ENCODE measurements around the gene MEF2A. TPM values are rescaled to one million over a fixed set of nuclear protein-coding genes. Genes with fewer than 3 reads are reported as not detected.

The MEF2A gene
- total RNA-seq, 1 experiment from 2014 or later: 30.7 TPM

DNA sequence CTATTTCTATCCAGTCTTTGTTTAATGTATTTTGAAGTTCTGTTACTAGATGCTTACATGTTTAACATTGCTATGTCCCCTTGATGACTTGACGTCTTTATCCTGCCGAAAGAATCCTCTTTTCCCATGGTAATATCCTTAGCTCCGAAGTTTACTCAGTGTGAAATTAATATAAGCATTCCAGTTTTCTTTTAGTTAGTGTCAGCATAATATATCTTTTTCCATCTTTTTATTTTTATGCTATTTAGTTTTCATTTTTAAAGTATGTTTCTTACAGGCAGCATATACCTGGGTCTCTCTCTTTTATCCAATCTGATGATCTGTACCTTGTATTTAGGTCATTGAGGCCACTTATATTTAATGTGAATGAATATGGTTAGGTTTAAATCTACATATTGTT lies 39.1 kb upstream of the MEF2A start:
- Mint-ChIP-seq H3K4me1 (no peaks in the 10 kb centered on the region), H3K36me3 (no peaks in the 10 kb centered on the region), H3K27me3 (ENCODE audit: low read depth) (no peaks in the 10 kb centered on the region), H3K27ac (no peak overlapping the region), H3K4me3 (no peak overlapping the region), H3K9me3 (no peaks in the 10 kb centered on the region)
- ChIA-PET CTCF (no interaction called here), POLR2A (no interaction called here)
- ATAC-seq (no peak), DNase-seq (ENCODE audit: low spot score) (no peak)
- TF ChIP-seq HMGXB4 (CRISPR knock-in tag; IDR thresholded peaks at IDR 0.05): no peak
- no peak for TF ChIP-seq OVOL2 (CRISPR knock-in tag; IDR thresholded peaks at IDR 0.05; ENCODE audit: borderline replicate concordance)
- no peak for TF ChIP-seq CBFB (CRISPR knock-in tag; IDR thresholded peaks at IDR 0.05; ENCODE audit: low read depth)
- no peak for TF ChIP-seq TEAD1 (CRISPR knock-in tag; IDR thresholded peaks at IDR 0.05)
- TF ChIP-seq ZNF219 (CRISPR knock-in tag; IDR thresholded peaks at IDR 0.05; ENCODE audit: borderline replicate concordance): no peak
- no peak for TF ChIP-seq SMAD4 (CRISPR knock-in tag; IDR thresholded peaks at IDR 0.05)
- TF ChIP-seq, protein P1, sequence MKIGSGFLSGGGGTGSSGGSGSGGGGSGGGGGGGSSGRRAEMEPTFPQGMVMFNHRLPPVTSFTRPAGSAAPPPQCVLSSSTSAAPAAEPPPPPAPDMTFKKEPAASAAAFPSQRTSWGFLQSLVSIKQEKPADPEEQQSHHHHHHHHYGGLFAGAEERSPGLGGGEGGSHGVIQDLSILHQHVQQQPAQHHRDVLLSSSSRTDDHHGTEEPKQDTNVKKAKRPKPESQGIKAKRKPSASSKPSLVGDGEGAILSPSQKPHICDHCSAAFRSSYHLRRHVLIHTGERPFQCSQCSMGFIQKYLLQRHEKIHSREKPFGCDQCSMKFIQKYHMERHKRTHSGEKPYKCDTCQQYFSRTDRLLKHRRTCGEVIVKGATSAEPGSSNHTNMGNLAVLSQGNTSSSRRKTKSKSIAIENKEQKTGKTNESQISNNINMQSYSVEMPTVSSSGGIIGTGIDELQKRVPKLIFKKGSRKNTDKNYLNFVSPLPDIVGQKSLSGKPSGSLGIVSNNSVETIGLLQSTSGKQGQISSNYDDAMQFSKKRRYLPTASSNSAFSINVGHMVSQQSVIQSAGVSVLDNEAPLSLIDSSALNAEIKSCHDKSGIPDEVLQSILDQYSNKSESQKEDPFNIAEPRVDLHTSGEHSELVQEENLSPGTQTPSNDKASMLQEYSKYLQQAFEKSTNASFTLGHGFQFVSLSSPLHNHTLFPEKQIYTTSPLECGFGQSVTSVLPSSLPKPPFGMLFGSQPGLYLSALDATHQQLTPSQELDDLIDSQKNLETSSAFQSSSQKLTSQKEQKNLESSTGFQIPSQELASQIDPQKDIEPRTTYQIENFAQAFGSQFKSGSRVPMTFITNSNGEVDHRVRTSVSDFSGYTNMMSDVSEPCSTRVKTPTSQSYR (CRISPR knock-in tag; IDR thresholded peaks at IDR 0.05): no peak
- TF ChIP-seq, protein P2, sequence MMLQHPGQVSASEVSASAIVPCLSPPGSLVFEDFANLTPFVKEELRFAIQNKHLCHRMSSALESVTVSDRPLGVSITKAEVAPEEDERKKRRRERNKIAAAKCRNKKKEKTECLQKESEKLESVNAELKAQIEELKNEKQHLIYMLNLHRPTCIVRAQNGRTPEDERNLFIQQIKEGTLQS (CRISPR knock-in tag; conservative IDR thresholded peaks at IDR 0.05): no peak
- no peak for TF ChIP-seq ETV6 (CRISPR knock-in tag; IDR thresholded peaks at IDR 0.05)
- TF ChIP-seq, protein P3, sequence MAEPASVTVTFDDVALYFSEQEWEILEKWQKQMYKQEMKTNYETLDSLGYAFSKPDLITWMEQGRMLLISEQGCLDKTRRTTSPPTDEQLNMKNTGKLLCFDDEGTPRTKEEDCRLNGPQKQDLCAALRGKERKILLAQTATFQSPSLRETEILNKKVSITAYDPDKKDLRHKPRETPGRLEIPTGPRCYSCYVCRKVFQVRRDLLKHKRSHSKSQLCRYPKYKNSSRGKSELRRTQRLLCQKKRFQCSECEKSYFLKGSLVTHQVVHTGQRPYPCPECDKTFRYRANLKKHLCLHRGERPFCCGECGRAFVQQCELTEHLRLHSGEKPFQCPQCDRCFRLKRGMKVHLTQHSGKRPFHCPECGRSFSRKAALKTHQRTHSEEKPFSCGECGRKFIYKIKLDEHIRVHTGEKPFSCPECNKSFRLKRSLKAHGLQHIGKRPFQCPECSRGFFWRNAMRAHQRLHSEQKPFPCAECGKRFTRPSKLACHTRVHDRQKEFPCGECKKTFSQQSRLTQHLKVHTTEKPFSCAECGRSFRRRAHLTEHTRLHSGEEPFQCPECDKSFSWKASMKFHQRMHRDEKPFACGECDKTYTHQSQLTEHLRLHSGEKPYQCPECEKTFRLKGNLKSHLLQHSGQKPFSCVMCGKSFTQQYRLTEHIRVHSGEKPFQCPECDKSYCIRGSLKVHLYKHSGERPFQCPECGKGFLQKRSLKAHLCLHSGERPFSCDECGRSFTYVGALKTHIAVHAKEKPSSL (CRISPR knock-in tag; conservative IDR thresholded peaks at IDR 0.05): no peak
- no peak for TF ChIP-seq FOXP1 (CRISPR knock-in tag; IDR thresholded peaks at IDR 0.05; ENCODE audit: borderline replicate concordance)
- no peak for TF ChIP-seq CDX4 (CRISPR knock-in tag; IDR thresholded peaks at IDR 0.05; ENCODE audit: borderline replicate concordance)
- TF ChIP-seq IRF2 (CRISPR knock-in tag; IDR thresholded peaks at IDR 0.05; ENCODE audit: borderline replicate concordance, low read depth): no peak
- TF ChIP-seq, protein P4, sequence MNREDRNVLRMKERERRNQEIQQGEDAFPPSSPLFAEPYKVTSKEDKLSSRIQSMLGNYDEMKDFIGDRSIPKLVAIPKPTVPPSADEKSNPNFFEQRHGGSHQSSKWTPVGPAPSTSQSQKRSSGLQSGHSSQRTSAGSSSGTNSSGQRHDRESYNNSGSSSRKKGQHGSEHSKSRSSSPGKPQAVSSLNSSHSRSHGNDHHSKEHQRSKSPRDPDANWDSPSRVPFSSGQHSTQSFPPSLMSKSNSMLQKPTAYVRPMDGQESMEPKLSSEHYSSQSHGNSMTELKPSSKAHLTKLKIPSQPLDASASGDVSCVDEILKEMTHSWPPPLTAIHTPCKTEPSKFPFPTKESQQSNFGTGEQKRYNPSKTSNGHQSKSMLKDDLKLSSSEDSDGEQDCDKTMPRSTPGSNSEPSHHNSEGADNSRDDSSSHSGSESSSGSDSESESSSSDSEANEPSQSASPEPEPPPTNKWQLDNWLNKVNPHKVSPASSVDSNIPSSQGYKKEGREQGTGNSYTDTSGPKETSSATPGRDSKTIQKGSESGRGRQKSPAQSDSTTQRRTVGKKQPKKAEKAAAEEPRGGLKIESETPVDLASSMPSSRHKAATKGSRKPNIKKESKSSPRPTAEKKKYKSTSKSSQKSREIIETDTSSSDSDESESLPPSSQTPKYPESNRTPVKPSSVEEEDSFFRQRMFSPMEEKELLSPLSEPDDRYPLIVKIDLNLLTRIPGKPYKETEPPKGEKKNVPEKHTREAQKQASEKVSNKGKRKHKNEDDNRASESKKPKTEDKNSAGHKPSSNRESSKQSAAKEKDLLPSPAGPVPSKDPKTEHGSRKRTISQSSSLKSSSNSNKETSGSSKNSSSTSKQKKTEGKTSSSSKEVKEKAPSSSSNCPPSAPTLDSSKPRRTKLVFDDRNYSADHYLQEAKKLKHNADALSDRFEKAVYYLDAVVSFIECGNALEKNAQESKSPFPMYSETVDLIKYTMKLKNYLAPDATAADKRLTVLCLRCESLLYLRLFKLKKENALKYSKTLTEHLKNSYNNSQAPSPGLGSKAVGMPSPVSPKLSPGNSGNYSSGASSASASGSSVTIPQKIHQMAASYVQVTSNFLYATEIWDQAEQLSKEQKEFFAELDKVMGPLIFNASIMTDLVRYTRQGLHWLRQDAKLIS (CRISPR knock-in tag; IDR thresholded peaks at IDR 0.05; ENCODE audit: borderline replicate concordance): no peak
